Smooth muscle cell (in vitro differentiated cells): ENCODE data around the gene SNX32. TPM values are rescaled to one million over a fixed set of nuclear protein-coding genes. Genes with fewer than 3 reads are reported as not detected.
"Not testable (repeated sequence)": the region's sequence is repeated elsewhere in the genome, so short reads cannot be mapped to it uniquely, and the experiment has no call there.

Experiments used
- DNase-seq: peaks from one replicate; lab custom pipeline; 2025; ENCODE audit not compliant: unreplicated experiment; lab: John Stamatoyannopoulos, UW
- H2AFZ ChIP-seq: fragments of 200-600 bp; sonication (generic); 2 replicates; pipeline ENCODE4 v1.6.0; 2016; ENCODE audit warnings: antibody characterized with exemption, low read depth, mild to moderate bottlenecking
- H3F3A ChIP-seq: fragments of 200-600 bp; sonication (generic); 2 replicates; pipeline ENCODE4 v1.6.0; 2017; ENCODE audit warnings: antibody characterized with exemption, low read depth
- H3K27ac ChIP-seq: fragments of 200-600 bp; sonication (generic); 2 replicates; pipeline ENCODE4 v1.5.1; 2016; ENCODE audit warnings: low read depth, mild to moderate bottlenecking
- H3K27me3 ChIP-seq: fragments of 200-600 bp; sonication (generic); 2 replicates; pipeline ENCODE4 v1.6.1; 2016; ENCODE audit warnings: low read depth, mild to moderate bottlenecking
- H3K36me3 ChIP-seq: fragments of 200-600 bp; sonication (generic); 2 replicates; pipeline ENCODE4 v1.5.1; 2016; ENCODE audit warnings: low read depth
- H3K4me1 ChIP-seq: fragments of 200-600 bp; sonication (generic); 2 replicates; pipeline ENCODE4 v1.5.1; 2016; ENCODE audit warnings: low read depth
- H3K4me2 ChIP-seq: fragments of 200-600 bp; sonication (generic); 2 replicates; pipeline ENCODE4 v1.6.0; 2016; ENCODE audit warnings: mild to moderate bottlenecking
- H3K4me3 ChIP-seq: fragments of 200-600 bp; sonication (generic); 2 replicates; pipeline ENCODE4 v1.5.1; 2016; ENCODE audit warnings: mild to moderate bottlenecking
- H3K79me2 ChIP-seq: fragments of 200-600 bp; sonication (generic); 2 replicates; pipeline ENCODE4 v1.6.0; 2016; ENCODE audit warnings: low read depth, mild to moderate bottlenecking
- H3K9ac ChIP-seq: fragments of 200-600 bp; sonication (generic); 2 replicates; pipeline ENCODE4 v1.6.0; 2016; ENCODE audit warnings: low read depth
- H3K9me3 ChIP-seq: fragments of 200-600 bp; sonication (generic); replicated peaks from 2 replicates; pipeline ENCODE4 v1.5.1; 2016; ENCODE audit warnings: low read depth
- H4K20me1 ChIP-seq: fragments of 200-600 bp; sonication (generic); 2 replicates; pipeline ENCODE4 v1.6.0; 2016; ENCODE audit warnings: low read depth
- CTCF ChIP-seq: fragments of 200-600 bp; sonication (generic); IDR thresholded peaks from 2 replicates; pipeline ENCODE4 v1.5.1; 2017; ENCODE audit warnings: borderline replicate concordance, mild to moderate bottlenecking, antibody characterized with exemption; ENCODE audit not compliant: insufficient read depth, poor library complexity, severe bottlenecking
- WGBS: methylation state at CpG from one replicate; pipeline ENCODE4 v1.1.7; 2016; ENCODE audit warnings: low lambda C conversion rate; 5-methylcytosine and 5-hydroxymethylcytosine counted together
- polyA plus RNA-seq: library from polyadenylated mRNA; unstranded; fragments of >200 nt; fragmentation: Nextera tagmentation; extraction: Ambion mirVana; gene quantifications from 2 replicates; pipeline ENCODE4 v1.2.1, GENCODE V29; 2016
- total RNA-seq: library from RNA; depleted of rRNA; stranded (reverse); fragments of >200 nt; gene quantifications from 2 replicates; pipeline ENCODE4 v1.2.3, GENCODE V29; 2014

SNX32 gene
- total and polyA plus RNA-seq, 2 experiments from 2014 or later = 1.1 to 1.2 TPM

- Histone ChIP-seq H3K9me3 (no peaks in the 10 kb centered on the region), H4K20me1 (no peaks in the 10 kb centered on the region), H3K9ac (no peak overlapping the region), H3K36me3 (no peaks in the 10 kb centered on the region), H3K4me3 (no peak overlapping the region), H3K4me2 (no peak overlapping the region), H2AFZ (no peak overlapping the region), H3K79me2 (no peaks in the 10 kb centered on the region), H3K27ac (no peak overlapping the region), H3K27me3 (no peaks in the 10 kb centered on the region), H3K4me1 (no peaks in the 10 kb centered on the region), H3F3A (no peaks in the 10 kb centered on the region)
- no peak for DNase-seq
- TF ChIP-seq CTCF = no peak
- 96% methylated on average over 4 of the region's 4 CpGs for WGBS
Observed at GRCh38 chr11:65842144-65842543, 8.4 kb downstream of the SNX32 start.

- WGBS = 81% methylated on average over 3 of the region's 3 CpGs
- DNase-seq = no peak
- H3K27me3 ChIP-seq = no peaks in the 10 kb centered on the region
- no peaks in the 10 kb centered on the region for H3K4me1 ChIP-seq
- no peaks in the 10 kb centered on the region for H3K36me3 ChIP-seq
- no peak overlapping the region for H3K4me3 ChIP-seq
- no peak overlapping the region for H2AFZ ChIP-seq
- no peaks in the 10 kb centered on the region for H3K9me3 ChIP-seq
- no peak overlapping the region for H3K9ac ChIP-seq
- no peaks in the 10 kb centered on the region for H3F3A ChIP-seq
- TF ChIP-seq CTCF = no peak
- no peaks in the 10 kb centered on the region for H3K79me2 ChIP-seq
- H4K20me1 ChIP-seq = no peaks in the 10 kb centered on the region
- no peak overlapping the region for H3K4me2 ChIP-seq
- H3K27ac ChIP-seq = no peak overlapping the region
Observed at GRCh38 chr11:65843811-65844210, 10.0 kb downstream of the SNX32 start.

DNA sequence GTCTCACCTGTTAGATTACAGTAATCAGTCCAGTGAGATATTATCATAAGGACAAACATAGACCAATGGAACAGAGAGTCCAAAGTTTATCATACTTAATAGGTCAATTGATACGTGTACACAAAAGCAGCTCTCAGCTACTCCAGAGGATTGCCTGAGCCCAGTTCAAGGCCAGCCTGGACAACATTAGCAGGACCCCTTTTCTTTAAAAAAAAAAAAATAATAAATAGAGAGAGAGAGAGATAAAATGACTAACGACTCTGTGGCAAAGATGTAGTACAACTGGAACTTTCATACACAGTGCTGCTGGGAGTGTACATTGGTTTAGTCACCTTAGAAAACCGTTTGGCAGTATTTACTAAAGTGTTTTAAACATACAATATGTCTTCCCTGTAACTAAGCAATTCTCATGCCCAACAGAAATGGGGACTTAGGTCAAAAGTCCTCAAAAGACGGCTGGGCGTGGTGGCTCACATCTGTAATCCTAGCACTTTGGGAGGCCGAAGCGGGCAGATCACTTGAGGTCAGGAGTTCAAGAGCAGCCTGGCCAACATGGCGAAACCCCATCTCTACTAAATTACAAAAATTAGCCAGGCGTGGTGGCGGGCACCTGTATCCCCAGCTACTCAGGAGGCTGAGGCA is 10.6 kb downstream of the SNX32 start:
- Histone ChIP-seq H2AFZ (no peak overlapping the region), H4K20me1 (no peaks in the 10 kb centered on the region), H3K27ac (no peak overlapping the region), H3K4me2 (no peak overlapping the region), H3K36me3 (no peaks in the 10 kb centered on the region), H3K4me1 (no peaks in the 10 kb centered on the region), H3F3A (no peaks in the 10 kb centered on the region), H3K27me3 (no peaks in the 10 kb centered on the region), H3K79me2 (no peaks in the 10 kb centered on the region), H3K9me3 (no peaks in the 10 kb centered on the region), H3K9ac (no peak overlapping the region), H3K4me3 (no peak overlapping the region)
- TF ChIP-seq CTCF = no peak
- no peak for DNase-seq
- 90% methylated on average over 10 of the region's 10 CpGs for WGBS

GRCh38 chr11:65847746-65848145 is 14.0 kb downstream of the SNX32 start:
- peaks cover 6% of the 10 kb centered on the region for H3F3A ChIP-seq
- no peaks in the 10 kb centered on the region for H3K4me1 ChIP-seq
- H4K20me1 ChIP-seq = peaks cover 22% of the 10 kb centered on the region
- no peaks in the 10 kb centered on the region for H3K27me3 ChIP-seq
- TF ChIP-seq CTCF = no peak
- no peaks in the 10 kb centered on the region for H3K36me3 ChIP-seq
- H3K4me3 ChIP-seq = no peak overlapping the region
- H2AFZ ChIP-seq = no peak overlapping the region
- H3K9me3 ChIP-seq = no peaks in the 10 kb centered on the region
- WGBS = 92% methylated on average over 3 of the region's 3 CpGs
- H3K79me2 ChIP-seq = no peaks in the 10 kb centered on the region
- no peak for DNase-seq
- no peak overlapping the region for H3K27ac ChIP-seq
- H3K9ac ChIP-seq = no peak overlapping the region
- H3K4me2 ChIP-seq = no peak overlapping the region

DNA sequence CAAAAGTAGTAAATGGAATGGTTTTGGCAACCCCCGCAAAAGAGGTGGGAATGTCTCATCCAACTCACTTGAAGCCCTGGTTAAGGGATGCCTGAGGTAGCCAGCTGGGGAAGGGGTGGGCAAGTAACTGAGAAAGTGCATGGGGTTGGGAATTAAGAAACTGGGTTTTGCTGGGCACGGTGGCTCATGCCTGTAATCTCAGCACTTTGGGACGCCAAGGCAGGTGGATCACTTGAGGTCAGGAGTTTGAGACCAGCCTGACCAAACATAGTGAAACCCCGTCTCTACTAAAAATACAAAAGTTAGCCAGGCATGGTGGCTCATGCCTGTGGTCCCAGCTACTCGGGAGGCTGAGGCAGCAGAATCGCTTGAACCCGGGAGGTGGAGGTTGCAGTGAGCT is 14.9 kb downstream of the SNX32 start:
- H3F3A ChIP-seq = peaks cover 16% of the 10 kb centered on the region
- DNase-seq, H3K79me2 ChIP-seq, H3K9ac ChIP-seq, H3K9me3 ChIP-seq, H3K4me2 ChIP-seq, H3K27ac ChIP-seq, H2AFZ ChIP-seq, H3K4me3 ChIP-seq, H3K36me3 ChIP-seq, H3K27me3 ChIP-seq, H3K4me1 ChIP-seq: not testable (repeated sequence)
- 83% methylated on average over 7 of the region's 7 CpGs for WGBS
- peaks cover 32% of the 10 kb centered on the region for H4K20me1 ChIP-seq
